Measurements from ENCODE around the gene SLC4A2.

DNA sequence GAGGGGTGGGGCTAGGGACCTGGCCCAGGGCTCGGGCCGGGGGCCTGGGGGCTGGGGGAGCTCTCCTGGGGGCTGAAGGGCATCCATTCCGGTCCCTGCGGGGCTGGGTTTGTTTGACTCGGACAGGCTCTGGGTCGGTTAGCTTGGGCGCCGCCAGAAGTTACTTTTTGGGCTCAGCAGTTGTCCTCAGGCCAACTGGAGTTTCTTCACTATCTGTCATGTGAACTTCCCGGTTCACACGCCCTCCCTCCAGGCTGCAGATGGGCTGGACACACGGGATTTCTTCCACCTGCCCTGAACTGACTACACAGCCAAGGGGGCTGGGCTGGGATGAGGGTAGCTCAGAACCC, 3.8 kb downstream of the SLC4A2 start:
- TF ChIP-seq GATA2 (IDR thresholded peaks at IDR 0.05; ENCODE audit: low read depth, low read length) (no peak), GATA3 (IDR thresholded peaks at IDR 0.05; ENCODE audit: low read depth, low read length) (no peak)
